Spleen (tissue), 7 donors: ENCODE data around the gene LTF.

Experiments
- CTCF ChIP-seq, 11 experiments: fragments of 200-600 bp in 7 of 11; fragments of 450-650 bp in 4 of 11; sonication (generic) in 4 of 11; IDR thresholded peaks in 8 of 11; conservative IDR thresholded peaks in 3 of 11; 1 replicate in 7 of 11; 2 replicates in 4 of 11; pipeline versions ENCODE4 v1.4.0 to v1.8.0; 2016 to 2021; ENCODE audit warnings: antibody characterized with exemption in 11 of 11, inconsistent platforms in 4 of 11, mild to moderate bottlenecking in 1 of 11
- POLR2A ChIP-seq, 3 donors: fragments of 450-650 bp; IDR thresholded peaks; one replicate each; pipeline ENCODE4 v1.5.1; 2017; ENCODE audit warnings: antibody characterized with exemption in 3 of 3, mild to moderate bottlenecking in 1 of 3
- POLR2AphosphoS5 ChIP-seq, 3 donors: sonication (generic); formaldehyde crosslinking; IDR thresholded peaks; one replicate each; pipeline ENCODE4 v1.5.1; 2017; ENCODE audit warnings: antibody characterized with exemption in 3 of 3
- donor health status: DM: no; HTN: no; CAD: no; lungs with moderate emphysema.
- donor health status: DM: no; HTN: no; CAD: no.
- donor health status: DM: no; HTN: no; CAD: no.

DNA sequence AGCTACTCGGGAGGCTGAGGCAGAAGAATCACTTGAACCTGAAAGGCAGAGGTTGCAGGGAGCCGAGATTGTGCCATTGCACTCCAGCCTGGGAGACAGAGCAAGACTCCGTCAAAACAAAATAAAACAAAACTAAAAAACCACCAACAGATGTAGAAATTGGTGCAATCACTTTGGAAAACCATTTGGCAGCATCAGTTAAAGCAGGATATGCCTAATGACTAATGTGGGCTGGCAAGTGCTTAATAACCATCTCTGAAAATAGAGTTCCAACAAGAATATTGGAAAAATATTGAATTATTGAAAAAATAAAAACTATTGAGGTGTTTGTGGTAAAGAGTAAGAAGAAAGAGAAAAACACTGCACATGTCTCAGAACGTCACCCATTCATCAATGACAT is 16.9 kb upstream of the LTF start:
- TF ChIP-seq CTCF (IDR thresholded peaks at IDR 0.05 in 8 of 11, conservative IDR thresholded peaks at IDR 0.05 in 3 of 11) (no peak), POLR2A (IDR thresholded peaks at IDR 0.05) (no peak), POLR2AphosphoS5 (IDR thresholded peaks at IDR 0.05) (no peak)
